GM12891 (cell line): ENCODE measurements around the gene ARHGAP21.

Source experiments
- POLR2A ChIP-seq: IDR thresholded peaks from 2 replicates; pipeline ENCODE4 v1.6.1; 2011; ENCODE audit warnings: low read depth, low read length, control low read depth
- POLR2AphosphoS5 ChIP-seq: IDR thresholded peaks from 2 replicates; pipeline ENCODE4 v1.6.1; 2011; ENCODE audit warnings: low read depth, low read length, control low read depth
- TAF1 ChIP-seq: IDR thresholded peaks from 2 replicates; pipeline ENCODE4 v1.6.1; 2011; ENCODE audit warnings: low read depth, low read length, control low read depth

GRCh38 chr10:24597961-24598360 is 125.7 kb downstream of the ARHGAP21 start:
- TF ChIP-seq POLR2A (no peak), TAF1 (no peak), POLR2AphosphoS5 (no peak)
